ENCODE data around the gene IL32.
A peak's percentile ranks its signal among the peaks of the same experiment; 100 is the strongest.

Gene IL32

GRCh38 chr16:3065069-3065741 is at the start of gene IL32:
IL32 (plus strand) TSS chr16:3065640; CDS start chr16:3065812, 172 bp downstream.
- Histone ChIP-seq H3K4me3 (ENCODE audit: low read length, poor library complexity, severe bottlenecking) (peak within 1 kb of the TSS; percentile 95), H3K4me2 (ENCODE audit: low read depth, low read length, poor library complexity, severe bottlenecking) (peak within 1 kb of the TSS; percentile 99), H3K9ac (ENCODE audit: low read depth, low read length, poor library complexity, severe bottlenecking) (peak within 1 kb of the TSS; percentile 87), H3K9me2 (replicated peaks; ENCODE audit: low read depth, low read length) (no peaks in the 10 kb centered on the region), H3K27me3 (ENCODE audit: insufficient read depth, low read length, poor library complexity, severe bottlenecking) (no peaks in the 10 kb centered on the region), H3K4me1 (ENCODE audit: insufficient read depth, low read length, poor library complexity, severe bottlenecking) (peaks cover 8% of the 10 kb centered on the region), H4K20me1 (ENCODE audit: insufficient read depth, low read length, poor library complexity, severe bottlenecking) (peaks cover 20% of the 10 kb centered on the region), H2AFZ (ENCODE audit: low read length) (peak within 1 kb of the TSS; percentile 80), H3F3A (ENCODE audit: low read depth) (no peaks in the 10 kb centered on the region), H3K79me2 (ENCODE audit: insufficient read depth, low read length) (peaks cover 45% of the 10 kb centered on the region), H3K36me3 (ENCODE audit: insufficient read depth, low read length) (no peaks in the 10 kb centered on the region), H3K9me3 (ENCODE audit: insufficient read depth, low read depth, low read length) (no peaks in the 10 kb centered on the region)
- TF ChIP-seq CTCF (conservative IDR thresholded peaks at IDR 0.05; ENCODE audit: low read length) (no peak), EZH2phosphoT487 (IDR thresholded peaks at IDR 0.05; ENCODE audit: borderline replicate concordance) (no peak)

- Histone ChIP-seq H3K79me2 (ENCODE audit: insufficient read depth, low read length) (peaks cover 7% of the 10 kb centered on the region), H3K4me1 (ENCODE audit: insufficient read depth, low read length, poor library complexity, severe bottlenecking) (no peaks in the 10 kb centered on the region), H3K4me3 (ENCODE audit: low read length, poor library complexity, severe bottlenecking) (no peak overlapping the region), H4K20me1 (ENCODE audit: insufficient read depth, low read length, poor library complexity, severe bottlenecking) (peaks cover 4% of the 10 kb centered on the region), H3F3A (ENCODE audit: low read depth) (no peaks in the 10 kb centered on the region), H2AFZ (ENCODE audit: low read length) (no peak overlapping the region), H3K9ac (ENCODE audit: low read depth, low read length, poor library complexity, severe bottlenecking) (no peak overlapping the region), H3K9me2 (replicated peaks; ENCODE audit: low read depth, low read length) (no peaks in the 10 kb centered on the region), H3K27me3 (ENCODE audit: insufficient read depth, low read length, poor library complexity, severe bottlenecking) (no peaks in the 10 kb centered on the region), H3K9me3 (ENCODE audit: insufficient read depth, low read depth, low read length) (no peaks in the 10 kb centered on the region), H3K36me3 (ENCODE audit: insufficient read depth, low read length) (no peaks in the 10 kb centered on the region), H3K4me2 (ENCODE audit: low read depth, low read length, poor library complexity, severe bottlenecking) (no peak overlapping the region)
- TF ChIP-seq EZH2phosphoT487 (IDR thresholded peaks at IDR 0.05; ENCODE audit: borderline replicate concordance) (no peak), CTCF (conservative IDR thresholded peaks at IDR 0.05; ENCODE audit: low read length) (no peak)
Measured at GRCh38 chr16:3015865-3016521, 49.4 kb upstream of the IL32 start.

GRCh38 chr16:3017344-3017743 is 48.1 kb upstream of the IL32 start:
- H4K20me1 ChIP-seq (ENCODE audit: insufficient read depth, low read length, poor library complexity, severe bottlenecking): peaks cover 9% of the 10 kb centered on the region
- no peak overlapping the region for H3K4me2 ChIP-seq (ENCODE audit: low read depth, low read length, poor library complexity, severe bottlenecking)
- peaks cover 20% of the 10 kb centered on the region for H3K79me2 ChIP-seq (ENCODE audit: insufficient read depth, low read length)
- H3K9me3 ChIP-seq (ENCODE audit: insufficient read depth, low read depth, low read length): no peaks in the 10 kb centered on the region
- H3K4me1 ChIP-seq (ENCODE audit: insufficient read depth, low read length, poor library complexity, severe bottlenecking): peaks cover 9% of the 10 kb centered on the region
- no peaks in the 10 kb centered on the region for H3F3A ChIP-seq (ENCODE audit: low read depth)
- no peak overlapping the region for H3K9ac ChIP-seq (ENCODE audit: low read depth, low read length, poor library complexity, severe bottlenecking)
- H3K9me2 ChIP-seq (replicated peaks; ENCODE audit: low read depth, low read length): no peaks in the 10 kb centered on the region
- no peak overlapping the region for H3K4me3 ChIP-seq (ENCODE audit: low read length, poor library complexity, severe bottlenecking)
- no peaks in the 10 kb centered on the region for H3K36me3 ChIP-seq (ENCODE audit: insufficient read depth, low read length)
- no peak overlapping the region for H2AFZ ChIP-seq (ENCODE audit: low read length)
- TF ChIP-seq CTCF (conservative IDR thresholded peaks at IDR 0.05; ENCODE audit: low read length): no peak
- no peak for TF ChIP-seq EZH2phosphoT487 (IDR thresholded peaks at IDR 0.05; ENCODE audit: borderline replicate concordance)
- no peaks in the 10 kb centered on the region for H3K27me3 ChIP-seq (ENCODE audit: insufficient read depth, low read length, poor library complexity, severe bottlenecking)

All from Loucy (cell line).